Liver (tissue), 9 donors: ENCODE results near the gene SUGCT. TPM values are rescaled to one million over a fixed set of nuclear protein-coding genes. Genes with fewer than 3 reads are reported as not detected.
"Not testable (repeated sequence)": the region's sequence is repeated elsewhere in the genome, so short reads cannot be mapped to it uniquely, and the experiment has no call there.

Experiments used
- DNase-seq: peaks from one replicate; pipeline ENCODE4 v3.0.0-alpha.2; 2017; ENCODE audit warnings: low spot score
- H3K27ac ChIP-seq, 2 donors: one replicate each; pipeline ENCODE4 v1.7.0; 2013; ENCODE audit warnings: inconsistent platforms in 2 of 2, low read length in 2 of 2, control low read depth in 1 of 2, low read depth in 1 of 2, mild to moderate bottlenecking in 1 of 2
- H3K27me3 ChIP-seq, 4 donors: one replicate each; pipeline versions ENCODE4 v1.6.1 to v1.7.0; 2013; ENCODE audit warnings: low read length in 3 of 4, inconsistent platforms in 1 of 4, mild to moderate bottlenecking in 1 of 4, moderate library complexity in 1 of 4; ENCODE audit not compliant: control insufficient read depth in 4 of 4, insufficient read depth in 4 of 4
- H3K36me3 ChIP-seq, 4 donors: one replicate each; pipeline versions ENCODE4 v1.6.1 to v1.7.0; 2013; ENCODE audit warnings: low read length in 3 of 4, mild to moderate bottlenecking in 3 of 4, low read depth in 1 of 4, moderate library complexity in 1 of 4; ENCODE audit not compliant: control insufficient read depth in 4 of 4, insufficient read depth in 3 of 4
- H3K4me1 ChIP-seq, 4 donors: one replicate each; pipeline versions ENCODE4 v1.6.1 to v1.7.0; 2013; ENCODE audit warnings: low read length in 3 of 4, mild to moderate bottlenecking in 3 of 4, moderate library complexity in 1 of 4; ENCODE audit not compliant: control insufficient read depth in 4 of 4, insufficient read depth in 4 of 4
- H3K4me3 ChIP-seq, 3 donors: one replicate each; pipeline versions ENCODE4 v1.6.1 to v1.7.0; 2013; ENCODE audit warnings: low read length in 3 of 3, control low read depth in 1 of 3, low read depth in 1 of 3, mild to moderate bottlenecking in 1 of 3
- H3K9ac ChIP-seq, 2 donors: one replicate each; pipeline ENCODE4 v1.7.0; 2013; ENCODE audit warnings: low read length in 2 of 2, mild to moderate bottlenecking in 2 of 2, moderate library complexity in 2 of 2, control low read depth in 1 of 2, low read depth in 1 of 2
- H3K9me3 ChIP-seq, 4 donors: one replicate each; pipeline versions ENCODE4 v1.6.1 to v1.7.0; 2013; ENCODE audit warnings: low read length in 3 of 4; ENCODE audit not compliant: control insufficient read depth in 4 of 4
- EGR1 ChIP-seq, 2 donors: IDR thresholded peaks; 2 replicates each; pipeline ENCODE4 v1.6.1; 2016 to 2018; ENCODE audit warnings: antibody characterized with exemption in 2 of 2, low read depth in 2 of 2
- FOXA1 ChIP-seq: IDR thresholded peaks from 2 replicates; pipeline ENCODE4 v1.6.1; 2016; ENCODE audit warnings: antibody characterized with exemption
- FOXA2 ChIP-seq: IDR thresholded peaks from 2 replicates; pipeline ENCODE4 v1.6.1; 2016; ENCODE audit warnings: antibody characterized with exemption
- GABPA ChIP-seq, 2 donors: IDR thresholded peaks in 1 of 2; conservative IDR thresholded peaks in 1 of 2; 2 replicates each; pipeline ENCODE4 v1.6.1; 2016; ENCODE audit warnings: antibody characterized with exemption in 2 of 2, mild to moderate bottlenecking in 1 of 2, moderate library complexity in 1 of 2
- HNF4A ChIP-seq, 2 donors: conservative IDR thresholded peaks; 2 replicates each; pipeline ENCODE4 v1.6.1; 2016; ENCODE audit warnings: antibody characterized with exemption in 2 of 2, mild to moderate bottlenecking in 2 of 2
- HNF4G ChIP-seq: IDR thresholded peaks from 2 replicates; pipeline ENCODE4 v1.6.1; 2016; ENCODE audit warnings: antibody characterized with exemption
- JUND ChIP-seq, 2 donors: IDR thresholded peaks; 2 replicates each; pipeline ENCODE4 v1.6.1; 2016; ENCODE audit warnings: antibody characterized with exemption in 2 of 2
- NR2F2 ChIP-seq: IDR thresholded peaks from 2 replicates; pipeline ENCODE4 v1.6.1; 2016; ENCODE audit warnings: antibody characterized with exemption
- RAD21 ChIP-seq, 2 donors: IDR thresholded peaks; 2 replicates each; pipeline ENCODE4 v1.6.1; 2016; ENCODE audit warnings: antibody characterized with exemption in 2 of 2, mild to moderate bottlenecking in 2 of 2
- REST ChIP-seq: IDR thresholded peaks from 2 replicates; pipeline ENCODE4 v1.6.1; 2016; ENCODE audit warnings: antibody characterized with exemption, mild to moderate bottlenecking
- RXRA ChIP-seq, 2 donors: IDR thresholded peaks; 2 replicates each; pipeline ENCODE4 v1.6.1; 2017 to 2018; ENCODE audit warnings: antibody characterized with exemption in 2 of 2, mild to moderate bottlenecking in 1 of 2
- SP1 ChIP-seq: IDR thresholded peaks from 2 replicates; pipeline ENCODE4 v1.6.1; 2018; ENCODE audit warnings: antibody characterized with exemption, mild to moderate bottlenecking
- TAF1 ChIP-seq: conservative IDR thresholded peaks from 2 replicates; pipeline ENCODE4 v1.6.1; 2016; ENCODE audit warnings: antibody characterized with exemption, mild to moderate bottlenecking
- YY1 ChIP-seq: IDR thresholded peaks from 2 replicates; pipeline ENCODE4 v1.6.1; 2016; ENCODE audit warnings: antibody characterized with exemption, mild to moderate bottlenecking
- WGBS: extraction: QIAGEN DNeasy Blood & Tissue Kit; methylation state at CpG from one replicate; pipeline ENCODE4 v1.1.7; 2013; 5-methylcytosine and 5-hydroxymethylcytosine counted together
- polyA plus RNA-seq, 2 donors: library from polyadenylated mRNA; stranded (reverse) in 1 of 2; unstranded in 1 of 2; fragments of 200-250 nt in 1 of 2; fragments of >200 nt in 1 of 2; fragmentation: Nextera tagmentation in 1 of 2; extraction: Ambion mirVana in 1 of 2; gene quantifications; one replicate each; pipeline versions ENCODE4 v1.2.1 to v1.2.3, GENCODE V29; 2013 to 2015
- total RNA-seq, 2 donors: library from RNA; depleted of rRNA; stranded (reverse); fragments of >200 nt; gene quantifications; one replicate each; pipeline ENCODE4 v1.2.3, GENCODE V29; 2014
- TF ChIP-seq, protein P1 (sequence below): IDR thresholded peaks from 2 replicates; pipeline ENCODE4 v1.6.1; 2016; ENCODE audit warnings: antibody characterized with exemption
- TF ChIP-seq, protein P2 (sequence below): IDR thresholded peaks from 2 replicates; pipeline ENCODE4 v1.6.1; 2016; ENCODE audit warnings: antibody characterized with exemption
- TF ChIP-seq, protein P3 (sequence below): IDR thresholded peaks from 2 replicates; pipeline ENCODE4 v1.6.1; 2016; ENCODE audit warnings: antibody characterized with exemption
- TF ChIP-seq, protein P4 (sequence below): fragments of 150-350 bp; IDR thresholded peaks from 2 replicates; pipeline ENCODE4 v1.5.1; 2017; ENCODE audit warnings: improper control_type of control experiment, low read depth, low read length; ENCODE audit not compliant: missing input control
- donor health status: healthy.
- donor health status: healthy.
- donor health status: healthy.
- donor health status: healthy.
- donor health status: healthy.

The SUGCT gene
- total and polyA plus RNA-seq, 4 donors, result 6.2 to 11.9 (median 9.9) TPM

- WGBS, result 88% methylated on average over 19 of the region's 19 CpGs
- Histone ChIP-seq H3K9me3 (no peaks in the 10 kb centered on the region), H3K4me1 (peaks cover 0 to 2% (median 0%) of the 10 kb centered on the region in 4 donors), H3K4me3 (no peak overlapping the region), H3K36me3 (peaks cover 0 to under 1% (median 0%) of the 10 kb centered on the region in 4 donors), H3K9ac (no peak overlapping the region), H3K27me3 (no peaks in the 10 kb centered on the region), H3K27ac (no peak overlapping the region)
- TF ChIP-seq TAF1 (no peak), EGR1 (IDR thresholded peaks at IDR 0.05; ENCODE audit: low read depth in 2 of 2) (no peak), JUND (IDR thresholded peaks at IDR 0.05) (no peak), HNF4A (conservative IDR thresholded peaks at IDR 0.05) (no peak), REST (no peak), SP1 (no peak), FOXA2 (no peak), YY1 (no peak), HNF4G (no peak), RXRA (IDR thresholded peaks at IDR 0.05) (no peak), NR2F2 (no peak), FOXA1 (no peak), RAD21 (IDR thresholded peaks at IDR 0.05) (no peak), GABPA (IDR thresholded peaks at IDR 0.05 in 1 of 2, conservative IDR thresholded peaks at IDR 0.05 in 1 of 2) (no peak)
- TF ChIP-seq, protein P1, sequence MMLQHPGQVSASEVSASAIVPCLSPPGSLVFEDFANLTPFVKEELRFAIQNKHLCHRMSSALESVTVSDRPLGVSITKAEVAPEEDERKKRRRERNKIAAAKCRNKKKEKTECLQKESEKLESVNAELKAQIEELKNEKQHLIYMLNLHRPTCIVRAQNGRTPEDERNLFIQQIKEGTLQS, result no peak
- TF ChIP-seq, protein P2, sequence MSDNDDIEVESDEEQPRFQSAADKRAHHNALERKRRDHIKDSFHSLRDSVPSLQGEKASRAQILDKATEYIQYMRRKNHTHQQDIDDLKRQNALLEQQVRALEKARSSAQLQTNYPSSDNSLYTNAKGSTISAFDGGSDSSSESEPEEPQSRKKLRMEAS, result no peak
- TF ChIP-seq, protein P3, sequence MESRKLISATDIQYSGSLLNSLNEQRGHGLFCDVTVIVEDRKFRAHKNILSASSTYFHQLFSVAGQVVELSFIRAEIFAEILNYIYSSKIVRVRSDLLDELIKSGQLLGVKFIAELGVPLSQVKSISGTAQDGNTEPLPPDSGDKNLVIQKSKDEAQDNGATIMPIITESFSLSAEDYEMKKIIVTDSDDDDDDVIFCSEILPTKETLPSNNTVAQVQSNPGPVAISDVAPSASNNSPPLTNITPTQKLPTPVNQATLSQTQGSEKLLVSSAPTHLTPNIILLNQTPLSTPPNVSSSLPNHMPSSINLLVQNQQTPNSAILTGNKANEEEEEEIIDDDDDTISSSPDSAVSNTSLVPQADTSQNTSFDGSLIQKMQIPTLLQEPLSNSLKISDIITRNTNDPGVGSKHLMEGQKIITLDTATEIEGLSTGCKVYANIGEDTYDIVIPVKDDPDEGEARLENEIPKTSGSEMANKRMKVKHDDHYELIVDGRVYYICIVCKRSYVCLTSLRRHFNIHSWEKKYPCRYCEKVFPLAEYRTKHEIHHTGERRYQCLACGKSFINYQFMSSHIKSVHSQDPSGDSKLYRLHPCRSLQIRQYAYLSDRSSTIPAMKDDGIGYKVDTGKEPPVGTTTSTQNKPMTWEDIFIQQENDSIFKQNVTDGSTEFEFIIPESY, result no peak
- TF ChIP-seq, protein P4, sequence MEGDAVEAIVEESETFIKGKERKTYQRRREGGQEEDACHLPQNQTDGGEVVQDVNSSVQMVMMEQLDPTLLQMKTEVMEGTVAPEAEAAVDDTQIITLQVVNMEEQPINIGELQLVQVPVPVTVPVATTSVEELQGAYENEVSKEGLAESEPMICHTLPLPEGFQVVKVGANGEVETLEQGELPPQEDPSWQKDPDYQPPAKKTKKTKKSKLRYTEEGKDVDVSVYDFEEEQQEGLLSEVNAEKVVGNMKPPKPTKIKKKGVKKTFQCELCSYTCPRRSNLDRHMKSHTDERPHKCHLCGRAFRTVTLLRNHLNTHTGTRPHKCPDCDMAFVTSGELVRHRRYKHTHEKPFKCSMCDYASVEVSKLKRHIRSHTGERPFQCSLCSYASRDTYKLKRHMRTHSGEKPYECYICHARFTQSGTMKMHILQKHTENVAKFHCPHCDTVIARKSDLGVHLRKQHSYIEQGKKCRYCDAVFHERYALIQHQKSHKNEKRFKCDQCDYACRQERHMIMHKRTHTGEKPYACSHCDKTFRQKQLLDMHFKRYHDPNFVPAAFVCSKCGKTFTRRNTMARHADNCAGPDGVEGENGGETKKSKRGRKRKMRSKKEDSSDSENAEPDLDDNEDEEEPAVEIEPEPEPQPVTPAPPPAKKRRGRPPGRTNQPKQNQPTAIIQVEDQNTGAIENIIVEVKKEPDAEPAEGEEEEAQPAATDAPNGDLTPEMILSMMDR, result no peak
- no peak for DNase-seq
These were observed 12.8 kb downstream of the SUGCT start for GRCh38 chr7:40147371-40148246.

DNA sequence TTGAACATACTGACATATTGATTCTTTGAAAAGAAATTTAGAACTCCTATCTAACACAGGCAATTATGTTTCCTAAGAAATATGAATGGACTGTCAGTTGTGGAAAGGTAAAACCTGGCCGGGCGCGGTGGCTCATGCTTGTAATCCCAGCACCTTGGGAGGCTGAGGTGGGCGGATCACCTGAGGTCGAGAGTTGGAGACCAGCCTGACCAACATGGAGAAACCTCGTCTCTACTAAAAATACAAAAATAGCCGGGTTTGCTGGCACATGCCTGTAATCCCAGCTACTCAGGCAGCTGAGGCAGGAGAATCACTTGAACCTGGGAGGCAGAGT, 13.4 kb downstream of the SUGCT start:
- not testable (repeated sequence) for H3K9ac ChIP-seq, H3K9me3 ChIP-seq, H3K4me1 ChIP-seq, H3K27ac ChIP-seq, H3K27me3 ChIP-seq, DNase-seq, H3K4me3 ChIP-seq, H3K36me3 ChIP-seq
- 96% methylated on average over 7 of the region's 7 CpGs for WGBS
